Measurements from ENCODE around the gene VRK3. TPM values are rescaled to one million over a fixed set of nuclear protein-coding genes. Genes with fewer than 3 reads are reported as not detected.

The VRK3 gene
- total RNA-seq, 1 experiment from 2014 or later, result 44.4 TPM

GRCh38 chr19:49954933-49955332 is 70.2 kb downstream of the VRK3 start:
- no peak overlapping the region for H3K4me3 ChIP-seq (ENCODE audit: low read depth, low read length, poor library complexity, severe bottlenecking)
- TF ChIP-seq EZH2 (IDR thresholded peaks at IDR 0.05; ENCODE audit: borderline replicate concordance, low read depth, low read length, poor library complexity, severe bottlenecking) (no peak), CTCF (conservative IDR thresholded peaks at IDR 0.05; ENCODE audit: low read depth, low read length) (no peak)
- no peaks in the 10 kb centered on the region for H3K27me3 ChIP-seq (replicated peaks; ENCODE audit: insufficient read depth, low read depth, low read length, poor library complexity)
- intact Hi-C loops (cut with micrococcal nuclease; ENCODE audit: unreplicated experiment), result no loop called here
- no peak for DNase-seq (ENCODE audit: low spot score)
- no peaks in the 10 kb centered on the region for H3K4me1 ChIP-seq (ENCODE audit: insufficient read depth, low read length, poor library complexity, severe bottlenecking)
- H3K9me3 ChIP-seq (ENCODE audit: low read depth, low read length, poor library complexity, severe bottlenecking), result no peaks in the 10 kb centered on the region
- no TSS peak for BruUV-seq (replicated peaks)
- H3K27ac ChIP-seq (ENCODE audit: low read depth, low read length, poor library complexity, severe bottlenecking), result no peak overlapping the region
- no peaks in the 10 kb centered on the region for H3K36me3 ChIP-seq (ENCODE audit: insufficient read depth, low read length, poor library complexity, severe bottlenecking)
- ChIA-PET POLR2A (ENCODE audit: low non-redundant PET) (no interaction called here), CTCF (no interaction called here)

GRCh38 chr19:49954092-49954829 is 70.9 kb downstream of the VRK3 start:
- no TSS peak for BruUV-seq (replicated peaks)
- Histone ChIP-seq H3K27ac (ENCODE audit: low read depth, low read length, poor library complexity, severe bottlenecking) (no peak overlapping the region), H3K27me3 (replicated peaks; ENCODE audit: insufficient read depth, low read depth, low read length, poor library complexity) (no peaks in the 10 kb centered on the region), H3K4me1 (ENCODE audit: insufficient read depth, low read length, poor library complexity, severe bottlenecking) (no peaks in the 10 kb centered on the region), H3K36me3 (ENCODE audit: insufficient read depth, low read length, poor library complexity, severe bottlenecking) (no peaks in the 10 kb centered on the region), H3K9me3 (ENCODE audit: low read depth, low read length, poor library complexity, severe bottlenecking) (no peaks in the 10 kb centered on the region), H3K4me3 (ENCODE audit: low read depth, low read length, poor library complexity, severe bottlenecking) (no peak overlapping the region)
- POLR2A ChIA-PET (ENCODE audit: low non-redundant PET), result no interaction called here
- CTCF ChIA-PET, result no interaction called here
- no peak for DNase-seq (ENCODE audit: low spot score)
- TF ChIP-seq EZH2 (IDR thresholded peaks at IDR 0.05; ENCODE audit: borderline replicate concordance, low read depth, low read length, poor library complexity, severe bottlenecking) (no peak), CTCF (conservative IDR thresholded peaks at IDR 0.05; ENCODE audit: low read depth, low read length) (no peak)
- intact Hi-C loops (cut with micrococcal nuclease; ENCODE audit: unreplicated experiment), result no loop called here

- Histone ChIP-seq H3K36me3 (ENCODE audit: insufficient read depth, low read length, poor library complexity, severe bottlenecking) (no peaks in the 10 kb centered on the region), H3K27me3 (replicated peaks; ENCODE audit: insufficient read depth, low read depth, low read length, poor library complexity) (no peaks in the 10 kb centered on the region), H3K9me3 (ENCODE audit: low read depth, low read length, poor library complexity, severe bottlenecking) (no peaks in the 10 kb centered on the region), H3K4me3 (ENCODE audit: low read depth, low read length, poor library complexity, severe bottlenecking) (no peak overlapping the region), H3K4me1 (ENCODE audit: insufficient read depth, low read length, poor library complexity, severe bottlenecking) (no peaks in the 10 kb centered on the region), H3K27ac (ENCODE audit: low read depth, low read length, poor library complexity, severe bottlenecking) (no peak overlapping the region)
- DNase-seq (ENCODE audit: low spot score), result no peak
- CTCF ChIA-PET, result no interaction called here
- intact Hi-C loops (cut with micrococcal nuclease; ENCODE audit: unreplicated experiment), result no loop called here
- POLR2A ChIA-PET (ENCODE audit: low non-redundant PET), result no interaction called here
- no peak for TF ChIP-seq CTCF (conservative IDR thresholded peaks at IDR 0.05; ENCODE audit: low read depth, low read length)
- TF ChIP-seq EZH2 (IDR thresholded peaks at IDR 0.05; ENCODE audit: borderline replicate concordance, low read depth, low read length, poor library complexity, severe bottlenecking), result no peak
- no TSS peak for BruUV-seq (replicated peaks)
Observed at GRCh38 chr19:49953416-49953815, 71.8 kb downstream of the VRK3 start.

Measured in A673 (cell line).